Activated CD4-positive, alpha-beta T cell treated with anti-CD3 and anti-CD28 coated beads, Interleukin-2, amount 50 U/mL, for 48 hours (primary cell): ENCODE results near the gene GGT5.
"Not testable (repeated sequence)": the region's sequence is repeated elsewhere in the genome, so short reads cannot be mapped to it uniquely, and the experiment has no call there.

Source experiments
- DNase-seq, 2 experiments: peaks; one replicate each; pipeline ENCODE4 v3.0.0-alpha.2; 2020

GGT5 gene, protein sequence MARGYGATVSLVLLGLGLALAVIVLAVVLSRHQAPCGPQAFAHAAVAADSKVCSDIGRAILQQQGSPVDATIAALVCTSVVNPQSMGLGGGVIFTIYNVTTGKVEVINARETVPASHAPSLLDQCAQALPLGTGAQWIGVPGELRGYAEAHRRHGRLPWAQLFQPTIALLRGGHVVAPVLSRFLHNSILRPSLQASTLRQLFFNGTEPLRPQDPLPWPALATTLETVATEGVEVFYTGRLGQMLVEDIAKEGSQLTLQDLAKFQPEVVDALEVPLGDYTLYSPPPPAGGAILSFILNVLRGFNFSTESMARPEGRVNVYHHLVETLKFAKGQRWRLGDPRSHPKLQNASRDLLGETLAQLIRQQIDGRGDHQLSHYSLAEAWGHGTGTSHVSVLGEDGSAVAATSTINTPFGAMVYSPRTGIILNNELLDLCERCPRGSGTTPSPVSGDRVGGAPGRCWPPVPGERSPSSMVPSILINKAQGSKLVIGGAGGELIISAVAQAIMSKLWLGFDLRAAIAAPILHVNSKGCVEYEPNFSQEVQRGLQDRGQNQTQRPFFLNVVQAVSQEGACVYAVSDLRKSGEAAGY

DNA sequence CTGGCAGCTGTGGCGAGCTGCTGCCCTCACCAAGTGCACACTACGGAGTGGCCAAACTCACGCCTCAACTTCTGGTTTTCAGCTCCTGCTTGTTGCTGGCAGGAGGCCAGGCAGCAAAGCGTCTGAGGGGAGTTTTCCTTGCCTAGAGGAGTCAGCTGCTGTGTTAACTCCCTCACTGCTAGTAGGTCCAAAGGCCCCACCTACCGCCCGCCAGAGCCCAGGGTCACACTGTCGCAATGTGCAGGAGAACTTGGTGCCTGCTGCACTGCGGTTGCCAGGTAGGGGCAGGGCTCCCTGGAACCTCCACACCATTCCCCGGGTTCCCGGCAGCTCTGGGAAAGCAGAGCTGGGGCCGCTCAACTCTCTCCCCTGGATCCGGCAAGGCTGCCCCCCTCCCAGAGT is at the start of gene GGT5:
Gene GGT5, minus strand, starts transcription at position 53 of the 402 bp plus-strand sequence. CDS start 357 bp downstream, outside the sequence.
- not testable (repeated sequence) for DNase-seq

DNA sequence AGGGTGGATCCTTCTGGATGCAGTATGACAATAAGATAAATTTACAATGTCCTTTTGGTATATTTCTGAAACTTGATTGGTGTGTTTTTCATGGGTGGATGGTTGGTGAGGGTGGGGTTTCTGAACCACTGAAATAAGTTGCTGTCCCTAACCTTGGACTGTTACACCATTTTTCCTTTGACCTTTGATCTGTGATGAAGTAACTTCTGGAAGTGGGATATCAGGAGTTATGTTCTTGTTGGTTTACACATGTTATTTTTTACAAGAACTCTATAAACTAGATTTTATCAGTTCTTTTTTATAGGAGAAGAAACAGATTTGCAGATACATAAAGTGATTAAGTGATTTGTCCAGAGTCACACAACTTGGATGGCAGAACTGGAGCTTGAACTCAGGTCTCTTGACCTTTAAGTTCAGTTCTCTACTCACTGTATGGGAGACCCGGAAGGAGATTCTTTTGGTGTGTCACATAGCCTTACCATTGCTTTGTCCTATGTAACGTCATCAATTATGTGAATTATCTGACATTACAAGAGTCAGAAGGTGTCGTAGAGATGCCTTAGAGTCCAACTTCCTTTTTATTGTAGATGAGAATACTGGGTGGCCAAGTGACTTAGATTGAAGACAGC is 47.4 kb upstream of the GGT5 start:
- DNase-seq = not testable (repeated sequence)

DNA sequence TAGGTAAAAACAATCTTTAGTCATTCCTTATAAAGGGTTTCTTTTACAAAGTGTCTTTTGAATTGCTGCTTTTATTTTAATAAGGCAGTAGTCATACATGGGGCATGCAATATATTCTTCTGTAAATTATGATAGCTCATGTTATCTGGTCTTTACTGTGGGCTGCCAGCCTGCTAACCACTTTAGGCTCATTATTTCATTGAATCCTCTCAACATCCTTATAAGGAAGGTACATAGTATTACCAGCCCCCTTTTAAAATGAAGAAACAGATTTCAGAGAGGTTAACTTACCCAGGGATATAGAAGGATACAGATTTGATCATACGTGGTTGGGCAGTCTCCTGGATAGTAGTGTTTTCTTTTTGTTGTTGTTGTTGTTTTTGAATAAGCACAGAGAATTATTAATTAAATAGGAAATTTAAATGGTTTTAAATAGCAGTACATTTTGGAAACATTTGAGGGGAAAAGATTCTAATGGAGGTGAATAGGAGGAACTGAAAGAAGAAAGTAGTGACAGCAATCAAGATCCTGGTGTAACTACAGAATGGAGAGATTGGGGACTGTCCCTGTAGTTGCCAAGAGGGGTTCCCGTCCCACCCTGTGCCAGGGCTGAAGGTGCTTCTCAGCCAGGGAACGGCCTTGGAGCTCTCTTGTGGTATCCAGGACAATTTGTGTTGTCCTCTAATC is 46.8 kb upstream of the GGT5 start:
- no peak for DNase-seq

DNA sequence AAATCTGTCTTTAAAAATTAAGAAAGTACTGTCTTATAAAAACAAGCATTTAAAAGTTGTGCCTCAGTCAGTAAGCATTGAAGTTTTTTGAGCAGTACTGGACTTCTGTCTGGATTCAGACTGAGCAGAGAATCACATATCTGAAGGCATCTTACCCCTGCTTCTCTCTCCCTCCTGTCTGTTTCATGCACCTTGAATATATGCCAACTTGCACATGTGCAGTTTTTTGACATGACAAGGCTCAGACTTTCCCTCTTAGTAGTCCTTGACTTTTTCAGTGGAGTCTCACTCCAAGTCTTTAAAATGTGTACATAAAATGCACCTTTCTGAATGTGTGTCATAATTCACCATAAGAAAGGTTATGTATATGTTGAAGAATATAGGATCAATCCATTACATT is 45.6 kb upstream of the GGT5 start:
- no peak for DNase-seq

DNA sequence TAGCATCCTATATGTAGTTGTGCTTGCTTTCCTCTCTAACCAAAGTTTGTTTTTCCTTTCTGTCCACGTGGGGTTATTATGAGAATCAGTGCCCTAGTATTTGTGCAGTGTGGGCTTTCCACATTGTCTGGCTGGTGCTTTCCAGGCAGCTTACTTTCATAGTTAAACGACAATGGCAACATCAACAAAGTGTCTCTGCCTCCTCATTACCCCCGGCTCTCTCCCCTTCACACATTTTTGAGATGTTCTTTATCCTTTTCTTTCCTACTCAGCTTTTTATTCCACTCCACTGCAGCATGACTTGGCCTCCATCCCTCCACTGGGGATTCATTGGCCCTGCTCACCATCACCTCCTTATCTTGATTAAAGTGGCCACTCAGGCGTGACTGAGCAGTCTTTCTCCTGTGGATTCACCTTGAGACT is 44.9 kb upstream of the GGT5 start:
- no peak for DNase-seq

DNA sequence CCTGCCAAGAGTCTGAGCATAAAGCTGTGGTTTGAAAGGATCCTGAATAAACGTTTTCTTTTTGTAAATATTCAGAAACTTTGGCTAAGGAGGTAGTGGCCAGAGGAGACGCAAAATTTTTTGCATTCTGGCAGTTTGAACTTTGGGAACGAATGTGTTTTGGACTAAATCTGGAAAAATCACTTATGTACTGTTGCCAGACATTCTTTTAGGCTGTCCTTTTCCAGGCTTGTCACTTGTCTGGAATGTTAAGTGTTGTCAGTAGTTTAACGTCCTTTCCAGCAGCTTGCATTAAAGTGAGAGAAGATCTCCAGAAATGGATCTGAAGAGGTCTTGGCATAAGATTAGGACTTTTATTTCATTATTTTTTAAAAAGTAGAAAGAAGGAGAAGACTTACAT is 44.2 kb upstream of the GGT5 start:
- DNase-seq = no peak

DNA sequence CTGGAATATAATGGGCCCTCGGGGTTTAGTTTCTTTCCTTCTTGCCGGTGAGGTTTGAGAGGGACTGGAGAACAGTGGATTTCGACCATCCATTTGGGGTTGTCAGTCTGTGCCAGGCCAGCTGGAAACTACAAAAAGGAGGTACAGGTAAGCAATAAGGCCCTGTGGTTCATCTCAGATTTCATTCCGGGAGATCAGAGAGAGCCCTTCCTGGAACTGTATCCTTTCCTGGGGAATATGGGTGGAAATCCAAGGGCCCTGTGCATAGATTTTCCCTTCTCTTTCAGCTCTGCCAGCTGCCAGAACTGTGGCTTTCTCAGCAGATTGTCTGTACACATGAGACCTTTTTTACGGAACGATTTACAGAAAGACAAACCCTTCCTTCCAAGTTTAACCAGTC is 42.9 kb upstream of the GGT5 start:
- DNase-seq = not testable (repeated sequence)

DNA sequence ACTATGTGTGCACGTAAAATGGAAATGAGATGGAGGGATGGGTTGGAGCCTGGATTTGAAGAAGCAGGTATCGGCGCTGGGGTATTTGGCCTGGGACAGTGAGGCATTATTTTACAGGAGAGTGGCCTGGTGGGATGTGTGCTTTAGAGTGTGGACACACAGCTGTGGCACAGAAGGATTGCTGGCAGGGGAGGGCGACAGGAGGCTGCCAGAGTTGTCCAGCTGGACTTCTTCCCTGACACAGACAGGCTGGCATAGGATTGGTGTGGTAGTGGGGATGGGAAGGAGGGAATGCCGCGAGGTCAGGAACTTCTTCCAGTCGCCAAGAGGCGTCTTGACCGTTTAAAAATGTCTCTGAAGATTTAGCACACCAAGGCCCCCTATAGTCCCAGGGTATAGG is 42.3 kb upstream of the GGT5 start:
- not testable (repeated sequence) for DNase-seq

DNA sequence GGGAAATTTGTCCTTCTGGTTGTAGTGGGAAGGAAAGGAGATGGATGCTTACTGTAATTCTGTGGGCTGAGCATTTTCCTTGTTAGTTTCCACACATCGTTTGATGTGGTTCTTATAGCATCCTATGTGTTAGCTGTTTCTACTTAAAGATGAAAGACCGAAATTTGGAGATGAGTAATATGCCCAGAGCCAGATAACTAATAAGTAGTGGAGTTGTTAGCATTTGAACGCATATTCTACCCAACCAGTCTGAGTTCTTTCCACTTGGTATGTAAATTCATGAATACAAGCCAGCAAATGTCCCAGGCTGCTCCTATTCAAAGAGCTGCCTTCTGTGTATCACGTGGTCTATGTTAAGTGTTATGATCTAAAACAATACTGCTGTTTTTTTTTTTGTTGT is 40.4 kb upstream of the GGT5 start:
- no peak for DNase-seq

DNA sequence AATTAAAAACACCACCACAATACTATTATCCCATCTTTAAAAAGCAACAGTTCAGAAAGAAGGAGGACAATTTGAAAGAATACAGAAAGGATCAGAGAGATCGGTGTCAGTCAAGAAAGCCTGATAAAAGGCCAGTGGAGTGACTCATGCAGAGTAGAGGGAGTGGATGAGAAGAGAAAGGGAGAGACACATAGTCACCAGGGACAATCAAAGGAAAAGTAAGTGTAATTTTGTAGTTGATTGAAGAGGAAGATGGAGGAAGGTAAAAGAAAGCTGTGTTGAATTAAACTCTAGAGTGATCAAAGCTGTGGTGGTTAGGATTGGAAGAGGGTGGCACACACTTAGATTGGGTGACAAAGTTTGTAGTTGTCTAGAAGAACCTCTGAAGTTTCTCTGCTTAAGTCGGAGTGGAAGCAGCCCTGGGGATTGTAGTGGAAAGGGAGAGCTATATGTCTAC is 39.9 kb upstream of the GGT5 start:
- no peak for DNase-seq

DNA sequence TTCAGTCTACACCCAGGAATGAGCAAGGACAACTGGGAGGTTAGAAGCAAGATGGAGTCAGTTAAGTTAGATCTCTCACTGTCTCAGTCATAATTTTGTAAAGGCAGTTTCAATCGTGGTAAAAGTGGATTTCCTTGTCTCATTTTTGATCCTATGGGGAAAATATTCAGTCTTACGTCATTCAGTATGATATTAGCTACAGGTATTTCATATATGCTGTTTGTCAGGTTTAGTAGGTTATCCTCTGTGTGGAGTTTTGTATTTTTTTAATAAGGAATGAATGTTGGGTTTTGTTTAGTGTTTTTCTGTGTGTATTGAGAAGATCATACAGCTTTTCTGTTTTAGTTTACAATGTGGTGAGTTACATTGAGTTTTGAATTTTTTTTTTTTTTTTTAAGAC is 37.5 kb upstream of the GGT5 start:
- no peak for DNase-seq

DNA sequence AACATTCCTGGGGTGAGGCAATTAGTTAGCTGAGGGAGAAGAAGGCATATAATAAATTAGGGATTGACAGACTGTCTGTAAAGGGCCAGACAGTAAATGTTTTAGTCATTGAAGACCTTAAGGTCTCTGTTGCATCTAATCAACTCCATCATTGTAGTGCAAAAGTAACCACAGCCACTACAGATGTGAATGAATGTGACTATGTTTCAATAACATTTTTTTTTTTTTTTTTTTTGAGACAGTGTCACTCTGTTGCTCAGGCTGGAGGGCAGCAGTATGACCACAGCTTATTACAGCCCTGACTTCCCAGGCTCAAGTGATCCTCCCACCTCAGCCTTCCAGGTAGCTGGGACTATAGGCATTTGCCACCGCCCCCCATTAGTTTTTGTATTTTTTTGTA is 35.5 kb upstream of the GGT5 start:
- not testable (repeated sequence) for DNase-seq

DNA sequence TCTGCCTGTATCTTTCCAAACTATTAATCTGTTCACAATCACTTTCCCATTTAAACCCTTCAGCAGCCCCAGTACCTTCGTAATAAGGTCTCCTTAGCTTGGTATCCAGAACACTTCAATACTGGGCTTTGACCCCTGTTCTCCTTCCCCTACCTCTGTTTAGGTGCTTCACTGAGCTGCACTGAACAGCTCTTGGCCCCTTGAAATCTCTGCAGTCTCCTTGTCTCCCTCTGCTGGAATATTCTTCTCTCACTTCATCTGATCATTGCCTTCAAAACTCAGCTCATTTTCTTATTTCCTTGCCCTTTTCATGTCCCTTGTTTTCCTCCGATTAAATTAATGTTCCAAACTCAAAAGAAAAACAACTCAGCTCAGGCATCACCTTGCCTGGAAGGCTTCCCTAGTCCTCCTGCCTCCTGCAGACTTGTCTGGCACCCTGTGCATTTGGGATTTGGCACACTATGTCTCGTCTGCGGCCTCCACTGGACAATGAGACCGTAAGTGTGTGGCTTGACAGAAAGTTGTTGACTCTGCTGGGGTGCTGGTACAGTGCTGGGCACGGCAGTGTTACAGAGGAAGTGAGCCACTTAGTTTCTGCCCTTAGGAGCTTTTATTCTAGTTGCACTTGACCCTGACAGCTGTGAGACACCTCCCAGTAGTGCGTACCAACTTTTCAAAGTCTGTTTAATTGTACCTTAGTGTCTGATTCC is 30.0 kb upstream of the GGT5 start:
- DNase-seq = not testable (repeated sequence)

DNA sequence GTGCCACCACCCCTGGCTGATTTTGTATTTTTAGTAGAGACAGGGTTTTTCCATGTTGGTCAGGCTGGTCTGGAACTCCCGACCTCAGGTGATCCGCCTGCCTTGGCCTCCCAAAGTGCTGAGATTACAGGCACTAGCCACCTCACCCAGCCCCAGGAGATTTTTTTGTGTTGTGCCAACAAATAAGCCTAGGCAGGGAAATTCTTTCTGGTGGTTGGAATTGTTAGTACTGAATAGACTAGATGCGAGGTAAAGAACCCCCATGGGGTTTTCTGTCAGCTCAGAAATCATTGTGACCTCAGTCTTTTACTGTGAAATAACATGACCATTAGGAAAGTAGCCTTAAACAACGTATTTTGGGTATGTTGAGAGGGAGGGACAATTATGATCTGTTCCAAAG is 29.0 kb upstream of the GGT5 start:
- DNase-seq = not testable (repeated sequence)

DNA sequence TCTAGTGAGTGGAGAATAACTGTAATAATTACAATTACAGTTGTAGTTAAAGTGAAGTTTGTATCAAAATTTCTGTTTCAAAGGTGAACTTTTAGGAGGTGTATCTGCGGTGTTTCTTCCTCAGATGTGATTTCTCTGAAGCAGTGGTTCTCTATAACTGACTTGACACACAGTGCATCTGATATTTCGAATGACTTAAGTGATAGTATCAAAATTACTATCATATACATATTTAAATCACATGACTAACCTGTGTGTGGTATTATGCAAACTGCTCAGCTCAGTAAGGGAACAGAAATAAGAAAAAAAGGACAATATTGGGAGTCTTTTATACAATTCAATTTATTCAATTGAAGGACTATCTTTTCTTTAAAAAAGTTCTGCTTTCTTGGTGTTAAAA is 28.1 kb upstream of the GGT5 start:
- DNase-seq = not testable (repeated sequence)

DNA sequence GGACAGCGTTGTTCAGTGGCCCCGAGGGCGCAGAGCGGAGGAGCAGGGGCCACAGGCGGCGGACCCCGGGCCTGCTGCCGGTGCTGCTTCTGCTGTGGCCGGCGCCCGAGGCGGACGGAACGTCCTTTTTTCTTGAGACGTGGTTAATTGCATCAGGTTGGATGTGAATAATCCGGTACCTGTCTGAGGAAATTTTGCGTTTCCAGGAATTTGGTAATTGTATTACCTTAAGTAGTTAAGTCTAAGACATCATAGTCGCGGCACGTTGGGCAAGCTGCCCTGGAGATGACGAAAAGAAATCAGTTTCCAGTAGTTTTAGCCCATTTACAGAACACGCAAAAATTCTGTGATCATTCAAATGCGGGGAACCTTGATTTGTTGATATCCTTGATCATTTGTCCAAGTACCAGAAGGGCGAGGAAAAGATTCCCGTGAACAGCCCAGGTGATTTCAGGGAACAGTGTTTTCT is 26.5 kb upstream of the GGT5 start:
- DNase-seq = no peak

DNA sequence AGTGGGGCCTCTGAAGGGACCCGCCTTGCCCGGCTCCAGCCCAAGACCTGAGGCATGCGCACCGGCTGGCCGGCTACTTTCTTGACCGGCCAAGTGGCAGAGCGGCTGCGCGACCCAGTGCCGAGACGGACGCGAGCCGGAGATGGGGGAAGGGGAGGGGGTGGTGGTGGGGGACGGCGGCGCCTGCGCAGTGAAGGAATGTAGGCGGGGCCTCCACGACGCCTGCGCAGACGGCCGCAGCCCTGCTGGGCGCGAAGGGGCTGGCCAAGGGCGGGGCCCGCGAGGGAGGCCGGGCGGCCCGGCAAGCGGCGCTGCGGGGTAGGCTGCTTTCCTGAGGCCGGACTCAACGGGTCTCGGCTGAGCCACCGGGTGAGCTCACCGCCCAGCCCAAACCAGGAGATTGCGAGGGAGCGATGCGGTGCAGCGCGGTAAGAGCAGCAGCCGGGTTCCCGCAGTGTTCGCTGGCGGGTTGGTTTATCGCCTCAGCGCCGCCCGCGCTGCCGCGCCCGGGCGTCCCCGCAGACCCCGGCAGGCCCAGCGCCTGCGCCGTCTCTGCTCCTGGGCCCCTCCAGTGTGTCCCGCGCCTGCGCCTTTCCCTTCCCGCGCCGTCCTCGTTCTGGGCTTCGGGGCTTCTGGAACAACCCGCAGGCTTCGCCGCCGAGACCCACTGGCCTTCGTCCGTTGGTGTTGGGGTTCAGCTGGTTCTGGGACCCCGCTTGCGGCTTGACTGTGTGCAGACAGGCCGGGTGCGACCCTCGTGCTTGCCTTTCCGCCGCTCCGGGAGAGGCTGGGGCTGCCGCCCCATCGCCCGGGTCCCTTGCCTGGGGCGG is 25.9 kb upstream of the GGT5 start, which contains the start of gene SPECC1L:
Gene SPECC1L, plus strand, starts transcription at position 276 of the 830 bp plus-strand sequence. CDS start 31,401 bp downstream, outside the sequence.
- DNase-seq = peak; percentile 86 to 89

DNA sequence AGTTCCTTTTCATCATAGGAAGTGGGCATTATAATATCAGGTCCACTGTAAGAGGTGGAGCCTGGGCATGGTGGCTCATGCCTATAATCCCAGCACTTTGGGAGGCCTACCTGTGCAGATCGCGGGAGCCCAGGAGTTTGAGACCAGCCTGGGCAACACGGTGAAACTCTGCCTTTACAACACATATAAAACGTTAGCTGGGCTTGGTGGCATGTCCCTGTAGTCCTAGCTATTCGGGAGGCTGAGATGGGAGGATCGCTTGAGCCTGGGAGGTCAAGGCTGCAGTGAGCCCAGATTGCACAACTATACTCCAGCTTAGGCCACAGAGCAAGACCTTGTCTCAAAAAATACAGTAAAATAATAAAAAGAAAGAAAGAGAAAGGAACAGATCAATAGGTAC is 21.6 kb upstream of the GGT5 start:
- not testable (repeated sequence) for DNase-seq

DNA sequence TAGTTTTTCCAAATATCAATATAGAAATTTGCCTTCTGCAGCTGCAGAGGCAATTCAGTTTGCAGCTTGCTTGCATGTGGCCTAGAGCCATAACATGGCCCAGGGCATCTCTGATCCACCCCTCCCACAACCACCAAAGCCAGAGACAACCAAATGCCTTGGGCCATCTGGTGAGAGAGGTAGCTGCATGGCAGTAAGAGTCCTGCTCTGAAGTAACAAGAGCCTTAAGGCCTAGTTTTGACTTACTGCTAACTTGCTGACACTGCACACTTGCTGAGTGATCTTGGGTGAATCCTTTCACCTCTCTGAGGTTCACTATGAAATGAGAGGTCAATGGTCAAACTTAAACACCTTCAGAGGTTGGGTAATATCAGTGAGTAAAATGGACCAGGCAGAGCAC is 20.9 kb upstream of the GGT5 start:
- no peak for DNase-seq

DNA sequence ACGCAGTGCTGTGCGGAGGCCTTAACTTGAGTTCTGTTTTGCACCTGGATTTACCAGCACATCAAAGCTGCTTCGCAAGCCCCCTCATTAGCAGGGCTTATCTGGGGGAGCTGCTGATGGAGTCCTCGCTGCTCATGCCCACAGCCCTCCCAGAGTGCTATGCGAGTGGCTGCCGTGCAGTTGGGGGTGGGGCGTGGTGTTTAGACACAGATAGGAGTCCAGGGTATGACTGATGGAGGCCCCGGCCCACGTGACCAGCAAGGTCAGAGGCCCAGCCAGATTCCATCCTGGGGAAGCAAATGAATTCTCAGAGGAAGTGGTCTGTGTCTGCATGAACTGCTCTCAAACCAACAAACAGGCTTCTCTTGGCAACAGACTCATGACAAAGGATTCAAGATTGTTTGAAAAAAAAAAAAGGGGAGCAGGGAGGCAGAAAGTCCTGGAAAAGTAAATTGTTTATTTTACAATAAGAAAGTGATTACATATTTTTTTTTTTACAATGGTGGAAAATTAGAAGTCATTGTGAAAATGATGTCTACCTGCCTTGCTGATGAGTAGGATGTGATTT is 19.5 kb upstream of the GGT5 start:
- DNase-seq = not testable (repeated sequence)

DNA sequence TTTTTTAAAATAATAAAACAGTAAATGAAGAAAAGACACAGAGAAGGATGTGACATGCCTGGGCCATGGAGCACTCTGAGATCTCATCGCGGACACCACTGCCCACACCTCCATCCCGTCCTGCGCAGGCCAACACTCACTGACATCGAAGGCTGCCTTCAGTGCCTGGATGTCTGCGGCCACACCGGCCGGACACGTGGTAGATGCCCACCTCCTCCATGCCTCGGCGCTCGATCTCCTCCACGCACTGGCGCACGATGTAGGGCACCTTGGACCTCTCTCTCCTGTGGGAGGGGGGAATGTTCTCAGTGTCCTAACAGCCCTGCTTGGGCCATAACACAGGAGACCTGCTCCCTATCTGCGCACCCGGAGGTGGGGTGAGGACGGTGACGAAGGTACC is 18.6 kb upstream of the GGT5 start:
- not testable (repeated sequence) for DNase-seq
